Ovary (tissue), 3 donors: ENCODE measurements around the gene DDR1.

ENCODE experiments used
- CTCF ChIP-seq, 3 donors: fragments of 450-650 bp in 2 of 3; fragments of 200-600 bp in 1 of 3; IDR thresholded peaks; one replicate each; pipeline versions ENCODE4 v1.5.1 to v1.8.0; 2016 to 2022; ENCODE audit warnings: antibody characterized with exemption in 3 of 3, mild to moderate bottlenecking in 1 of 3
- POLR2A ChIP-seq: fragments of 450-650 bp; IDR thresholded peaks from one replicate; pipeline ENCODE4 v1.6.1; 2017; ENCODE audit warnings: antibody characterized with exemption, mild to moderate bottlenecking, moderate library complexity
- donor health status: DM: no; HTN: no; CAD: no.

GRCh38 chr6:30840084-30840934 lies 44.0 kb upstream of the DDR1 start:
- TF ChIP-seq POLR2A, result no peak
- no peak for TF ChIP-seq CTCF (IDR thresholded peaks at IDR 0.05)
